GM12872 (cell line): ENCODE results near the gene XPNPEP2.

Source experiments
- CTCF ChIP-seq: IDR thresholded peaks from 3 replicates; pipeline ENCODE4 v1.5.1; 2011; ENCODE audit warnings: low read depth, mild to moderate bottlenecking, low read length, moderate library complexity; ENCODE audit not compliant: insufficient read depth

Gene XPNPEP2

GRCh38 chrX:129750971-129751370, 12.2 kb downstream of the XPNPEP2 start:
- TF ChIP-seq CTCF: no peak

- peak; percentile 80 for TF ChIP-seq CTCF
These were observed 15.6 kb downstream of the XPNPEP2 start for GRCh38 chrX:129754056-129755024.

GRCh38 chrX:129755779-129756650, 17.2 kb downstream of the XPNPEP2 start:
- TF ChIP-seq CTCF: peak; percentile 55

GRCh38 chrX:129759576-129760061, 20.8 kb downstream of the XPNPEP2 start:
- TF ChIP-seq CTCF: no peak

GRCh38 chrX:129760155-129760554, 21.4 kb downstream of the XPNPEP2 start:
- no peak for TF ChIP-seq CTCF

DNA sequence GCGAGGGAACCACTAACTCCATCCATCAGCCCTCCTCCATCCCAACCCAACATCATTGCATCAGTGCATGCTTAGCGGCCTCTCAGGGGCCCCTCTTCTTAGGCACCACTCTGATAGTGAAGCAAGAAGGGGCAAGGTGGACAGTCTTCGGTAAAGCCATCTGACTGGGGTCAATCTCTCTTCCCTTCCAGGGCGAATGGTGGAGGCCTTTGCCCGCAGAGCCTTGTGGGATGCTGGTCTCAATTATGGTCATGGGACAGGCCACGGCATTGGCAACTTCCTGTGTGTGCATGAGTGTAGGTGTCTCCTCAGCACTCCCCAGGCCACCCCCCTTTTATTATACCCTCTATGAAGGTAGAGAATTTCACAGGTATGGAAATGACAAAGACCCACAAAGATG, 22.2 kb downstream of the XPNPEP2 start:
- no peak for TF ChIP-seq CTCF

- TF ChIP-seq CTCF: no peak
These were observed 22.8 kb downstream of the XPNPEP2 start for GRCh38 chrX:129761596-129761995.
